CD4-positive, alpha-beta T cell treated with Interleukin-10 for 1 hour (primary cell): ENCODE measurements around the gene DNM3.

Experiments
- DNase-seq: peaks from one replicate; pipeline ENCODE4 v3.0.0-alpha.2; 2020

DNM3 gene

DNA sequence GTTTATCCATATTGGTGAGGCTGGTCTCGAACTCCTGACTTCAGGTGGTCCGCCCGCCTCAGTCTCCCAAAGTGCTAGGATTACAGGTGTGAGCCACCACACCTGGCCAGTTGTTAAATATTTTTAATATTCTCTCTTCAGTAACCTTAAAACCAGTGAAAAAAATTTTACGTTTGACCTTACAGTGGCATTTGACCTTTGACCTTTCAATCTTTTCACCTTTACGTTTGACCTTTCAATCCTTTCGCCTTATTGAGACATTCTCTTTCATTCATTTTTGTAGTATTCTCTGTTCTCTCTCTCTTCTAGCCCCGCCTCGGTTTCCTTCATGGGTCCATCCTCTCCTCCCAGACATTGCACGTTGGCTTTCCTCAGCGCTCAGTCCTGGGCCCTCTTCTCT is 277.9 kb downstream of the DNM3 start:
- DNase-seq: no peak

DNA sequence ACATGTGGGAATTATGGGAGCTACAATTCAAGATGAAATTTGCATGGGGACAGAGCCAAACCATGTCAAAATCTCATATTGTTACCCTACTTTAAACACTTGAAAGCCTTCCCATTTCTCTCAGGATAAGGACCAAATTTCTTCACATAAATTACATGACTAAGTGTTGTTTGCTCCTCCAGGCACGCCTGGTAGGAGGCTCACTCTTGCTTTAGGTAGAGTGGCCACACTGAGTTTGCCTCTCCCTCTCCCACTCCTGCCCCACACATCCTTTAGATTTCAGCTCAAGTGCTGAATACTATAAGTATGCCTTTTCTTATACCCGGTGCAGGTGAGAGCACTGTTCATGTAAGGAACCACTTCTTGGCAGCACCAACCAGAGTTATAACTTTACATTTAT is 279.1 kb downstream of the DNM3 start:
- DNase-seq: no peak

DNA sequence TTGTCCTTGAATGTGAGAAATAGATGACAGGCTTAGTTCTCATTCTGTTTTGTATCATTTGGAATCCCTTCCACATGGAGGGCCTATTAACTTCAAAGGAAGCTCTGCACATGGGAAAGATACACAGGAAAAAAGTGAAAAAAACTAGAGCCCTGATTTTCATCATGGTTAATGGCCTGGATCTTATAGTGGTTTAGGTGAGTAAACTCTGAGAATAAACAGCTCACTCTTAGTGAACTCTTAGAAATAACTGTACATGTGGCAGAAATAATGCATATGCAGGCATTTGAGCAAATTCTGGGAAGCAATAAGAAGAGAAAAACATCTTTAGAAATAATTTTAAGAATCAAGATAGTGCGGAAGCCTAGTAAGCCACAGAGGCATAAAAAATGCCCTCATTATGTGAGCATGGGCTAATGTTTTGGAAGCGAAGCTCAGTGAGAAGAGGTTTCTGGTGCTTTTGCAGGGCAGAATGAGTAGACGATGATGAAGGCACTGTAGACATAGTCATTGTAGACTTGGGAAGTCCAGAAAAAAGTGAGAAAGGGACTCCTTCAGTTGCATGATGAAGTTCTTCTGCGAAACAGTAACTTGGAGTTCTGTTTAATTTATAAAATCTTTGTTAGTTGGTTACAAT is 279.9 kb downstream of the DNM3 start:
- DNase-seq: no peak

DNA sequence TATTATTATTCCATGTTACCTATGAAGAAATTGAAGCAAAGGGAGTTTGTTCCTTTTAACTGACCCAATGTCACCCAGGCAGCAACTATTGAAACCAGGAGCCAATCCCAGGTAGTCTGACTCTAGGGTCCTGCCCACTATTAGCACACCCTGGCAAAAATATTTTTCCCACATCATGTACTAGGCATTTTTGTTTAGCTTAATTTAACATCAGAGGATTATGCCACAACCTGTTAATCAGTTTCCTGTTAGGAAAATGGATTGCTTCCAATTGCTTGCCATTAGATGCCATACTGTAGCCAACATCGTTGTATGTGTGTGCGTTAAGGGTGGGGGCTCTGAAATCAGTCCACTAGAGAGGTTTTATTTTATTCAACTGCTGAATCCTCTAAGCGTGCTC is 281.1 kb downstream of the DNM3 start:
- no peak for DNase-seq

DNA sequence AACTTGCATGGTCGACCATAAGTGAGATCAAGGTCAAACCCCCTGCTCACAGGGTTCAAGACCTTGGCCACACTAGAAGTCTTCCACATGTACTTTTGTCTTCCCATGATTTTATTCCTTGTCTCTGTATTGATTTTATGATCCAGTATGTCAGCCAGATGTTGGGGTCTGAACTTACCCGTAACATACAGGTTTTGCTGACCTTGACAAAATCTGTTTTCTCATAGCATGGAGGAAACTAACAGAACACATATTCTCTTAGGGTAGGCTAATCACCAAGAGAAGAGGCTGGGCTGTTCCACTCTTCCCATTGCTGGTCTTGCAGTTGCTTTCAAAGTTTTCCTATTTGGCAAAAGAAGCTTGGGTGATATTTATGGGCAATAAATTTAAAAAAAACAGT is 284.0 kb downstream of the DNM3 start:
- no peak for DNase-seq

DNA sequence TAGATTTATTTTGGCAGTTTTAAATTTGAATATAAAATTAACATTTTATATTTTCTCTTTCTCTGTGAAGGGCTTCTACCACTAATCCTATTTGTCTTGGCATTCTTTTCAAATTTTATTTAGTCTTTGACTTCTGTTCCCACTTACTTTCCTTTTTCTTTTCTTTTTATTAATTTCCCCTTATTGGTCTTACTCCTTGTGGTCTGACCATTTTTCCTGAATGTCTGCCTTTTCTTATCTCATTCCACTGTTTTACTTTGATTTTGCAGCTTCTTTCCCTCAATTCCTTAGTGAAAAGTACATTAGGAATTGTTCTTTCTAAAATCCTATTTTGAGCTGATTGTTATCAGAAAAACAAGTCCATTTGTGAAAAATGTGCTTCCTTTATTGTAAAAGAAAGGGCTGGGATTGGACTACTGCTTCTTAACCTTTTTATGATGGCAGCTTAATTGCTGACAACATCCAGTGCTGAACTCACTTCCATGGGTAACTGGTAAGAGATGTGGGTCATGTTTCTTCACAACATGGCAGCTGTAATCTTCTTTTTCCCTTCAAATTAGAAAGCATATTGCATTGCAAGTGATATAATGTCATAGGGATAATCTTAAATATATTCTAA is 284.6 kb downstream of the DNM3 start:
- DNase-seq: no peak

DNA sequence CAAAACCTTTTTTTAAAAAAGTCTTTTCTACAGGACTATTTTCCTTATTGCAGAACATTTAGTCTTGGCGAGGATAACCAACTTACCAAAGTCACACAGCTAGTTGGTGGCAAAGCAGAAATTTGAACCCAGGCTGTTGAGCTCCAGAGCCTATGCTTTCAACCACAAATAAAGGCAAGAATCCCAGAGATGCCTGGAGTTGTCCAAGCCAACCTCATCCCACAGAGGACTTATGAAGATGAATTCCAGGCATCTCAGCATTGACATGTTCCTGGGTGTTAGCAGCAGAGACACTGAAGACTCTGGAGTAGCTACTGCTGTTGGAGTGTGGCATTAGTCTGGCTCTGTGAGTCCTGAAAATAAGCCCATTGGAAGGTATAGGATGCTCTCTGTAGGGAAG is 291.5 kb downstream of the DNM3 start:
- DNase-seq: no peak

DNA sequence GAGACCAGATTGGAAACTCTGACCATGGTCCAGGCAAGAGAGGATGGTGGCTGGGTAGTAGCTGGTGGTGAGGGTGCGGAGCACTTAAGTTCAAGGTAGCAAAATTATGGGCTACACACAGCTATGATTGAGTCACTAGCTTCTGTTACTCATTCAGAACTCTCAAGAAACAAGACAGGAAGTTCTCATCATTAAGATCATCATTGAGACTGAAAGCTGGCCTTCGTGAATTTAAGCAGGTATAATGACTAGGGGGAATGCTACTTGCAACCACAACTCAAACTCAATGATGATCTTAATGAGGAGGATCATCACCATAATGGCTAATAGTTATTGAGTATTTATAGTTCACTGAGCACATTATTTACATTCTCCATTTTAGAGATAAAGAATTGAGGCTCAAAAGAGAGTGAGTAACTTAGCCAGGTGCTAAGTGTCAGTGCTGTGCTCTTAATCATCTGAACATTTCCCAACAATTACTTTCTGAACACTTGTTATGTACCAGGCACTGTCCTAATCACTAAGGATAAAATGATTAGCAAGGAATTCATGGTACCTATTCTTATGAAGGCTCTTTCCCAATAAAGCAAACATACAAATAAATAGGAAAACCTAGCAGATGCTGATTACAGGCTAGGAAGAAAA is 292.9 kb downstream of the DNM3 start:
- DNase-seq: no peak

DNA sequence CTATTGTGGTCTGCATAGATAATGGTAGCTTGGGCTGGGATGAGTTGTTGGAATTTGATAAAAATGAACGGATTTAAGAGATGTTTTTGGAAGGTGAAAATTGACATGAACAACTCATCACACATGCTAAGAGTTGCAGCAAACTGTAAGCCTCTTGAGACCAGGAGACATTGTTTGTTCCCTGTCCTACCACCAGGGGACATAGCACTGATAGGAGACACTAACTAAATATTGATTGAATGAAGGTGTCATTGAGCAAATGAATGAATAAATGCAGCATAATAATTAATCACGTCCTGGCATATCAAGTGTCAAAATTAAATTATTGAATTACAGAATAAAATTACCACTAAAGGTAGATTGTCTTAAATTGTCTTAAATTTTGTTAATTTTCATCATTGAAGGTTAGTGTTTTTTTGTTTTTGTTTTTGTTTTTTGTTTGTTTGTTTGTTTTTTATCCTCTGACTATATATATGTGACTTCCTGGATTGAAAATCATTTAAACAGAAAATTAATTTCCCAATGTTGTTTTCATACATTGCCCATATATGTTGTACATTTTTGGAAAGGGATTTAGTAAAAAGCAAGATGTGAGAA is 293.9 kb downstream of the DNM3 start:
- DNase-seq: peak; percentile 50

DNA sequence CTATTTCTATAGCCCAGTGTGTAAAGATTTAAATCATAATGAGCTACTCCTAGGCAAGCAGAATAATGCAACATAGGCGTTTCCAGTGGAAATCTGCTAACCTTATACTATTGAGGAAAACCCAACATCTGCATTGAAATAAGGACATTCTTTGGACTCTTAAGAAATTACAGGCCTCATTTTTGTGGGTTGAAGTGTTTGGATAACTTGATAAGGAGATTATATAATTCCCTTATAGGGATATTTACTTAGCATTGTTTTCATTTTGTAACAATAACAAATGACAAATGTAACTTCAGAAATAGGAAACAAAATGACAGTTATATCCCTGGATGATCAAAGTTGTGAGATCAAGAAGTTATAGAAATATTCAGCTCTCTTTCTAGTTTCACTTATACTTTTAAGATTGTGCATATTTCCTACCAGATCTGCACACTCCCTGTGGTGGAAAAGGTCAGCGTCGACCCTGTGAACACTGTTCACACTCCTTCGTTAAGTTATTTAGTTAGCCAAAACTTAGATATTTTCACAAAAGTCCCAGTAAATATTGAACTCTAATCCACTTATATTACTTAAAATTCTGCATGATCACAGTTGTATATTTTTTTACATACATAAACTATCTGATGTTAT is 294.8 kb downstream of the DNM3 start:
- DNase-seq: no peak

DNA sequence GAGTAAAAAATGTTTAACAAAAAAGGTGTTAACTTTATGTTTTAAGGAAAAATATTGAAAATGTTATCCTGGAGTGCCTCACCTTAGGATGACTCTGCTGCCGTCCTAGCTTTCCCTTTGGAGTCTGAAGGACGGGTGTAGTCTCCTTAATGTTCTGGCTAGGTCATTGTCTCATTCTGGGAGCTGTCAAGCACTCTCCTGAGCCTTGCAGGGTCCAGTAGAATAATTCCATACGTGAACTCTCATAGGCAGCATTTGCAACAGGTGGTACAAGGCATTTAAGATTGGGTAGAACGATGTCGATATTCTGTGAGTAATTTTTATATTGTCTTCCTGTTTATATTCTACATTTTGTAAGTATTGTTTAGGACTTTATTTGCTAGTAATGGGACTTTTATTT is 295.6 kb downstream of the DNM3 start:
- DNase-seq: no peak

DNA sequence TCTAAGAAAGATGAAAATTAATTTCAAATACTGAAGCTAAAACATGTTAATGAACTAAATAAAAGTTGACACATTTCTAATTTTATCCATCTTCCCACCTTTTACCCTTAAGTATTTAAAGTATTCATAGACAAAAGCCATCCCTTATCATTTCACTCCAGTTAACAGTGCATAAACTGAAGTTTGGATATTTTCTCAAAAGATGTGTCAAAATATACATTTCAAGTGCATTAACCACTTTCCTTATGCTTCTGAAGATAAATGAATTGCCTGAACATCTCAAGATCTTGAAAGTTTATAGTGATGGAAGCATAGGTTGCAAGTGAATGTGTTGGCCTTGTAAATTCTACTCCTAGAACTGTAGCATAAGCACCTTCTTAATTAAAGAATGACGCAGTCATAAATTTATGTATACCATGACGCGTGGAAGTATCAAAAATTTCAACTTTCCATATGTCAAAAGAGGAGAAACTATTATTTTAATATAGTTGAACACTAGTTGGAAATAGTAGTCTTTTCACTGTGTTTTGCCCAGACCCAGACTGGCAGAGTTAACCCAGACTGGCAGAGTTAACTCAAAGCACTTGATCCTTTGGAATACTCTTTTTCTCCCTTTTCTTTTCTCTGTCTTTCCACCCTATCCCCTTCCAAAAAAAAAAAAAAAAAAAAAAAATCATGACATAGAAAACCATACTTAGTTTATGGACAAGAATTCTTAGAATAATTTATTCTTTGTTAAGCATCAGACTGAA is 296.6 kb downstream of the DNM3 start:
- no peak for DNase-seq

DNA sequence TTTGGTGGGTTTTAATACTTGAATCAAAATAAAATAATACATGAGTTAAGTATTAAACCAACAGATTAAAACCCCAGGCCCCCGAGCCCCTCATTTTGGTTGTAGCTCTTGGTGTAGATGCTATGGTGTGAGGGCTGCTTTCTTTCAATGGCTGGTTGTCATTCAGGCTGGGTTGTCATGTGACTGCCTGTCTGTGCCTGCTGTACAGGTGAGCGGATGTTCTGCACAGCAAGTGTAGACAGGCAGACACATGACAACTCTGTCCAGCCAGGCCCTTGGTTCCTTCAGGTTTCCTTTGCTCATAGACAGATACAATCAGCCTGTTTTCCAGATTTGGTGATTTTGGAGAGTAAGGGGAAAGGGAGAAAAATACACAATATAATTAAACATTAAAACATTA is 297.3 kb downstream of the DNM3 start:
- no peak for DNase-seq

DNA sequence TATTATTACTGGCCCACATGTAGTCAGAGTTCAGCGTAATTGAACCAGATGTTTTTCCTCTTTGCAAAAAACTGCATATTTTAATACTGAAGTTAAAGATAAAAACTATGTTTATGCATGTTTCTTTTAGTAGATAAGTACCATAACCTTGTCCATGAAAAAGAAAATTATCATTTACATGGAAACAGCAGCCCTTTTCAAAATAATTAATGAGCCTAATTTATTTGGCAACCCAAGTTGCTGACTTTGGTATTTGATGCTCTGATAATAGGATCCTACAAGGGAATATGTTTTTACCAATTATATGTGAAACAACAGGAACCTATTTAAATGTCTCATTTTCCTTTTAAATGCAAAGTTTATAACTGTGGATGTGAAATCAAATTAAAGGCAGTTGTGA is 297.9 kb downstream of the DNM3 start:
- no peak for DNase-seq

DNA sequence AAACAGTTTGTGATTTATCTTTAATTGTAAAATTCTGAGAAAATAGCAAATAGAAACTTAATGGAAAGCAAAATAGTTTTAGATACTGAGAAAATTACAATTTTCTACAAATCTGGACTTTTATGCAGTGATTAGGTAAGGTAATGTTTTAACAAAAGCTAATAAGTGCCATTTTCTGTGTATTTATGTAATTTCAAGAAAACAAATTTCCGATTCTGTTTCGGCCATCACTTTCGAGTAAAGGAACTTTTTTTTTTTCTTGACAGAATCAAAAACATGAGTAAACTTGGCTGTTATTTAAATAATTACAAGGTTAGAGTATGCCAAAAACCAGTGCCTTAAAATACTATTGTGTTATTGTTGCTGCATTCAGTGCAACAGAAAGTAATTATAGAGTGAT is 298.8 kb downstream of the DNM3 start:
- DNase-seq: no peak

DNA sequence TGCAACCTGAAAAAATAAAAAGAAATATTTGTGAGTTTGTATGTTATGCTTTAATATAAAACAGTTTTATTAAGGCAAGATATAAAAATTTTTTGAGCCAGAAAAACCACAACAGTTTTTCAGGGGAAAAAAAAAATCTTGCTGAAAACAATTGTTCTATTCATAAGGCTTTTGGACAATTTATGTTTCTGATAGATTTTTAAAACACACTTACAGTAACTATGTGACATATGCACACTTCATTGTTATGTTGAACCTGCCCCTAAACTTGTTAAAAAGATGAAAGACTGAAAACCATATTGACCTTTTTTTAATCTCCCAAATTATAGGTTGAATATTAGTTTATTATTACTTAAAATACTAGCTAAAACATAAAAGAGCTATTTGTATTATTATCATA is 299.3 kb downstream of the DNM3 start:
- no peak for DNase-seq

DNA sequence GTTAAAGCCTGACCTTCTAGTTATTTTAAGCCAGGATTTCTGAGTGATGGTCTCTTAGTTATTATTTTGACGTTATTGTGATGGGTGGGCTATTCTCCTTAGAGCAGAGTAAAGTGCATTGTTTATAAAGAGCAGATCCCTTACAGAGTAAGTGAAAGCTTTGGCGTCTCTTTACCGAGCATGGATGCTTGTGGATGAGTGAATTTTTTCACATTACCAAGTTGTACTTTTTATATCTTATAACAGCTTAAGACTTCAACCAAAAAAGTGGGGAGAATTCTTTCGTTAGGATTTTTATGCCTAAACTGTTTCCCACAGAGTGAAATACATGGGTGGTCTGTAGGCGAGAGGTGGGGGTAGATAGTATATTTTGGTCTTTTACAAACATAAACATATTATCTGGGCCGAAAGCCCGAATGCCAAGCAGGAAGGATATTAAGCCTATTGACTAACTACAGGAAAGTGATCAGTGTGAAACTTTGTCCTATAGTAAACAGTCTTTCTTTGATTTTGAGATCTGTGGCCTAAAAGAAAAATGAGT is 300.1 kb downstream of the DNM3 start:
- DNase-seq: no peak

DNA sequence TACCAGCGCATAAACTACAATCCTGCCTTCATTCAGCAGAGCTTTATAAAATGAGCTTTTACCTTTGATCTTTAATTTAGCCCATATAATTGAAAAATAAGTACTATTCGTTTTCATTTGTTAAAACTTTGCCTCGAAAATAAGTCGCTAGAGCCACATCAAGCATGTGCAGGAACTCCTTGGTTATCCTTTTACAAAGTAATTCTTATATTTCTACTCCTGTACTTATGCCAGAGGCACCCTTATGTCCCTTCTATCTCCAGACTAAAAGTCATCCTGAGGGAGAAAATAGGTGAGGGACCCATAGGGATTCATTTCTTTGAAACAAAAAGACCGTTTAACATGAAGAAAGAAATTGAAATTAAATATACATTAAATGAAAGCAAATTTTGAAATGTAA is 301.0 kb downstream of the DNM3 start:
- DNase-seq: no peak

DNA sequence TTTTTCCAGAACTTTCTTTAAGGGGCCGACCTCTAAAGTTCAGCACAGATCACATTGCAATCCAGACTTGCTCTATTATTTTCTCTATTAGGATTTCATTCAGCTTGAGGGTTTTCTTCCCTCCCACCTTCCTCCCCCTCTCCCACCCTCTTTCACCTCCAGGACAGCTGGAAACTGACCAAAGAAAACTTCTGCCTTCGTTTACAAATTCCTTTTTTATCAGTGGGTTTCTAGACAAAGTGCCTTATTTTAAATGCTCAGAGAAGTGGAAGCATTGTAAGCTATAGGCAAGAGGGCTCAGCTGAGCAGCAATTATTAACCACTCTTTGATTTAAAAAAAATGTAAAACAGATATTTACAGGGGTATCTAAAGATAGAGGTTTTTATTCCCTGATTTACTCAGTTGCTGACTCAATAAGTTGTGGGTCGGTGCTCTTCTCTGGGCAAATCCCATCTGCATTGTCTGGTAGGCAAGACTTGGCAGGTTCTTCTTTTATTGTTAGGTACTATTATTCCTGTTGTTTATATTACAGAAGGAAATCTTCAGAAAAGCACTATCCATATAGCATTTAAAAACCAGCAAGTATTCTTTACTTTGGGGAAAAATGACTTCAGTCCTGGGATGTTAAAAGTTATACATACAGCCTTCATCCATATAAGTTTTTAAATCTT is 302.2 kb downstream of the DNM3 start:
- no peak for DNase-seq

DNA sequence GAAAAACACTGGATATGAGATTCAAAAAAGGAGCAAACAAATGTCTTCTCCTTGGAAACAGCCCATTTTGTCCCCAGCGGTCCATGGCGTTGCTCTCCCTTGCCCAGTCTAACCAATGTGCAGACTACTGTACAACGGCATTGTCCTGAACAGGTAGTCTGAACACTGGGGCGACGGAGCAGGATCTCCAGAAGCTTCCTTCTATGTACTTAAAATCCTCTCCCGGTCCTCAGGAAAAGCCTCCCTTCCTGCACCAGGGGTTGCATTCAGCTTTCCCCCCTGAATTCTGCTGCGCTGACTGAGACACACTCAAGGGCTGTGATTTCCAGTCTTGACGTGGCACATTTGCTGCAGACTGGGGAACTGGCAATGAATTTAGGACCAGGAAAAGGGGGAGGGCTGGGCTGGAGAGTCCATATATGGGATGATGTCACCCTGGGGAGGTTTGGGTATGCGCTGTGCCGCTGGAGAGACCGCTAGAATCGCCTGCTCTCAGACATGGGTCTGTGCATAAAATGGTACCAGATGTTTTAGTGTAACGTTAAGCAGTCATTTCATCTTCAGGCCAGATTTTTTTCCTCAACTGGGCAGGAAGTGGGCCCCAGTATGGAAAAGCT is 303.3 kb downstream of the DNM3 start:
- DNase-seq: no peak

DNA sequence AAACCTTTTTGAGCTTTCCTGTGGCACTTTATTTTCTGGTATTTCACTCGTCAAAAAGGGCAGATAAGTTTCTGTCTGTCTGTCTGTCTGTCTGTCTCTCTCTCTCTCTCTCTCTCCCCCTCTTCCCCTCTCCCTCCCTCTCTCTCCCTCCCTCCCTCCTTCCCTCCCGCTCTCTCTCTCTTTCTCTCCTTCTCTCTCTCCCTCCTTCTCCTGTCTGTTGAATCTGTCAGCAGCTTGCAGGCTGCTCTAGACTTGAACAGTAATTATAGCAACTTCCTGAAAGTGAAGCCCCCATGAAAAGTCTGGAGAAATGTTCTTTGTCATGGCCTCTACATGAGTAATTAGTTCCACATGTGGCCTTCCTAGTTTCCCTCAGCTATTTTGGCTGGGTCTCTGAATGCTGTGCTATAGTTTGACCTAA is 303.9 kb downstream of the DNM3 start:
- no peak for DNase-seq

DNA sequence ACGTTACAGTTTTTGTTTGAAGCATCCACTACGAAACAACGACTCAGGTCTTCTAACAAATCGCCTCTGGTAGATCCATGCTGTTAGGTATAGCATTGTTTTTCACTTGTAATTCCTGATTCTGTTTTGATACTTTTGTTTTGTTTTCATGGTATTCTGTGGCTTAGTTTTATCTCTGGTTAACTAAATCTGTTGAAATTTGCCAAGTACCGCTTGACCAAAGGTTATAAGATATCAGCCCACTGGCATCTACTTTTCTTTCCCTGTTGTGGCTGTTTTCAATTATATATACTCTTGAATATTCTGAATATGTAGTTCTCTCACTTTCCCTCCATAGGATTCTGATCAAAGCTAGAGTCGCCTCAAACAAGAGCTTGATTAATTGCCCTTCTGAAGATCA is 304.4 kb downstream of the DNM3 start:
- DNase-seq: no peak
